OCI-LY1 (cell line): ENCODE results near the gene THUMPD2.

Source experiments
- H2AFZ ChIP-seq: fragments of 200-600 bp; sonication (generic), shearing (Covaris generic); 2 replicates; pipeline ENCODE4 v1.6.0; 2014; ENCODE audit warnings: antibody characterized with exemption, mild to moderate bottlenecking, low read length
- H3F3A ChIP-seq: fragments of 200-600 bp; sonication (generic), shearing (Covaris generic); 2 replicates; pipeline ENCODE4 v1.6.0; 2014; ENCODE audit warnings: mild to moderate bottlenecking, antibody characterized with exemption, low read length, moderate library complexity; ENCODE audit not compliant: insufficient read depth
- H3K27ac ChIP-seq: fragments of 200-600 bp; sonication (generic); 2 replicates; pipeline ENCODE4 v1.5.1; 2014; ENCODE audit warnings: low read length, mixed run types, mild to moderate bottlenecking, low read depth; ENCODE audit not compliant: poor library complexity, severe bottlenecking
- H3K27me3 ChIP-seq: fragments of 200-600 bp; sonication (generic); 2 replicates; pipeline ENCODE4 v1.6.0; 2014; ENCODE audit warnings: antibody characterized with exemption, mild to moderate bottlenecking, low read length, moderate library complexity; ENCODE audit not compliant: insufficient read depth
- H3K36me3 ChIP-seq: fragments of 200-600 bp; sonication (generic); 2 replicates; pipeline ENCODE4 v1.6.1; 2014; ENCODE audit warnings: mild to moderate bottlenecking, antibody characterized with exemption, low read length, moderate library complexity, mixed read lengths; ENCODE audit not compliant: insufficient read depth
- H3K4me1 ChIP-seq: fragments of 200-600 bp; sonication (generic); 2 replicates; pipeline ENCODE4 v1.5.1; 2014; ENCODE audit warnings: mild to moderate bottlenecking, low read length, moderate library complexity; ENCODE audit not compliant: insufficient read depth, severe bottlenecking
- H3K4me2 ChIP-seq: fragments of 200-600 bp; sonication (generic), shearing (Covaris generic); 2 replicates; pipeline ENCODE4 v1.6.1; 2014; ENCODE audit warnings: low read length
- H3K4me3 ChIP-seq: fragments of 200-600 bp; sonication (generic); 2 replicates; pipeline ENCODE4 v1.5.1; 2014; ENCODE audit warnings: low read length, low read depth, mild to moderate bottlenecking, mixed read lengths; ENCODE audit not compliant: poor library complexity, severe bottlenecking
- H3K79me2 ChIP-seq: fragments of 200-600 bp; shearing (Covaris generic); 2 replicates; pipeline ENCODE4 v1.6.1; 2016; ENCODE audit warnings: mixed run types, low read length, mixed read lengths; ENCODE audit not compliant: insufficient read depth
- H3K9ac ChIP-seq: fragments of 200-600 bp; sonication (generic), shearing (Covaris generic); 2 replicates; pipeline ENCODE4 v1.6.1; 2014; ENCODE audit warnings: mild to moderate bottlenecking, low read length, mixed read lengths
- H3K9me2 ChIP-seq: fragments of 200-600 bp; sonication (generic), shearing (Covaris generic); 2 replicates; pipeline ENCODE4 v1.6.1; 2014; ENCODE audit warnings: low read depth, mild to moderate bottlenecking, low read length, mixed read lengths
- H3K9me3 ChIP-seq: fragments of 200-600 bp; shearing (Covaris generic); 2 replicates; pipeline ENCODE4 v1.6.1; 2014; ENCODE audit warnings: low read length, mixed read lengths
- H4K20me1 ChIP-seq: fragments of 200-600 bp; sonication (generic), shearing (Covaris generic); 2 replicates; pipeline ENCODE4 v1.6.0; 2016; ENCODE audit warnings: mild to moderate bottlenecking, low read length; ENCODE audit not compliant: insufficient read depth
- EZH2 ChIP-seq: fragments of 200-600 bp; sonication (generic), shearing (Covaris generic); IDR thresholded peaks from 2 replicates; pipeline ENCODE4 v1.8.0; 2017; ENCODE audit warnings: borderline replicate concordance, mixed run types, mild to moderate bottlenecking, antibody characterized with exemption, low read length, moderate library complexity, mixed read lengths
- TF ChIP-seq, protein P1 (sequence below): fragments of 200-600 bp; sonication (generic), shearing (Covaris generic); IDR thresholded peaks from 2 replicates; pipeline ENCODE4 v1.5.1; 2017; ENCODE audit warnings: mild to moderate bottlenecking, antibody characterized with exemption, low read length, moderate library complexity, mixed read lengths

THUMPD2 gene

DNA sequence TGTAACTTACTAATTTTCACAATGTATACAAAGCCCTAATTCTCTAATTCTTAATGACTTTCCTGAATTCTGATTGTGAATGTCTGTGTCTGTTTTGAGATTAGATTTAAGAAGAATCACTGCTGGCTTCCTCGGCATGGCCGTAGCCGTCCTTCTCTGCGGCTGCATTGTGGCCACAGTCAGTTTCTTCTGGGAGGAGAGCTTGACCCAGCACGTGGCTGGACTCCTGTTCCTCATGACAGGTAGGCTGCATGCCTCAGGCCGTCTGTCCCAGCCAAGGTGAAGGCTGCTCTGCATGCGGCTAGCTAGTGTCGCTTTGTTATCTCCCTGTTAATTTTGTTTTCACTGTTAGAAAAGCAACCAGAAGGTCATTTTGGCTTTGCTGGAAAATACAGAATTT lies 72.1 kb downstream of the THUMPD2 start:
- Histone ChIP-seq H3K27ac (no peak overlapping the region), H3K36me3 (no peaks in the 10 kb centered on the region), H3K9ac (no peak overlapping the region), H3K27me3 (no peaks in the 10 kb centered on the region), H3K9me3 (peaks cover 10% of the 10 kb centered on the region), H3K4me2 (no peak overlapping the region), H4K20me1 (no peaks in the 10 kb centered on the region), H3K4me3 (no peak overlapping the region), H3K4me1 (no peaks in the 10 kb centered on the region), H3F3A (no peaks in the 10 kb centered on the region), H3K79me2 (no peaks in the 10 kb centered on the region), H2AFZ (no peak overlapping the region), H3K9me2 (no peaks in the 10 kb centered on the region)
- no peak for TF ChIP-seq EZH2
- TF ChIP-seq, protein P1, sequence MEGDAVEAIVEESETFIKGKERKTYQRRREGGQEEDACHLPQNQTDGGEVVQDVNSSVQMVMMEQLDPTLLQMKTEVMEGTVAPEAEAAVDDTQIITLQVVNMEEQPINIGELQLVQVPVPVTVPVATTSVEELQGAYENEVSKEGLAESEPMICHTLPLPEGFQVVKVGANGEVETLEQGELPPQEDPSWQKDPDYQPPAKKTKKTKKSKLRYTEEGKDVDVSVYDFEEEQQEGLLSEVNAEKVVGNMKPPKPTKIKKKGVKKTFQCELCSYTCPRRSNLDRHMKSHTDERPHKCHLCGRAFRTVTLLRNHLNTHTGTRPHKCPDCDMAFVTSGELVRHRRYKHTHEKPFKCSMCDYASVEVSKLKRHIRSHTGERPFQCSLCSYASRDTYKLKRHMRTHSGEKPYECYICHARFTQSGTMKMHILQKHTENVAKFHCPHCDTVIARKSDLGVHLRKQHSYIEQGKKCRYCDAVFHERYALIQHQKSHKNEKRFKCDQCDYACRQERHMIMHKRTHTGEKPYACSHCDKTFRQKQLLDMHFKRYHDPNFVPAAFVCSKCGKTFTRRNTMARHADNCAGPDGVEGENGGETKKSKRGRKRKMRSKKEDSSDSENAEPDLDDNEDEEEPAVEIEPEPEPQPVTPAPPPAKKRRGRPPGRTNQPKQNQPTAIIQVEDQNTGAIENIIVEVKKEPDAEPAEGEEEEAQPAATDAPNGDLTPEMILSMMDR: no peak

DNA sequence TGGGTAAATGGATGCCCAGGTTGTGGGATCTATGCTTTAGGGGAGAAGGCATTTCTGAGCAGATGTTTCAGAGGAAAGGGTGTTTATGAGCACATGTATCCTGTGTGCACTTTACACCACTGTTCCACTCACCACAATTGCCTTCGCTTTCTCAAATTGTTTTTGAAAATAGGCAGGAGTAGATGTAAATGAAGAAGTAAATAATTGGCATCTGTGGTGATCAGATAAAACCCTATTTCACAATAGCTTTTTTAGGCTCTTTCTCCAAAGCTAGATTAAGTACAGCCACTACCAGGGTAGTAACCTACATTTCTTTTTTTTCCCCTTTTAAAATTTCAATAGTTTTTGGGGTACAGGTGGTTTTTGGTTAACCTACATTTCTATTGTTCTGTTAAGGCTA lies 72.7 kb downstream of the THUMPD2 start:
- TF ChIP-seq EZH2: no peak
- TF ChIP-seq, protein P1: no peak
- no peaks in the 10 kb centered on the region for H3K79me2 ChIP-seq

DNA sequence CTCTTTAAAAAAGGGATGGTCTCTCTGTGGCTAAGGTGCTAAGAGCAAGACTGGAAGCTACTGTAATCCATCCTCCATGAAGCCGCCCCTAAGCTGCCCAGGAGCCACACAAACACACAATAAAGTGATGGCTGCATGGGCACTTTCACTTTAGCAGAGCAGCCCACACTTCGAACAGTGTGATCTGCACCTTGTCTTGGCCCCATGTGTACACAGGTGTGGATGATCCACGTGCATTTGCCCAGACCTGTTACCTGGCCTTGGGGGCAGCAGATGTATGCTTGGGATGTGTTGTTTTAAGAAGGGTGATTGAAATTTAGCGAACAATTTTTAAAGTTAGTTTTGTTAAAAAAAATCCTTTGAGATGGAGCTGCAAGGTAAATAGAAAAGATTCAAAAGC lies 73.4 kb downstream of the THUMPD2 start:
- Histone ChIP-seq H3F3A (no peaks in the 10 kb centered on the region), H4K20me1 (no peaks in the 10 kb centered on the region), H3K9me2 (no peaks in the 10 kb centered on the region), H3K9me3 (peaks cover 22% of the 10 kb centered on the region), H3K27me3 (no peaks in the 10 kb centered on the region), H2AFZ (no peak overlapping the region), H3K4me3 (no peak overlapping the region), H3K36me3 (no peaks in the 10 kb centered on the region), H3K4me2 (no peak overlapping the region), H3K79me2 (no peaks in the 10 kb centered on the region), H3K9ac (no peak overlapping the region), H3K27ac (no peak overlapping the region), H3K4me1 (no peaks in the 10 kb centered on the region)
- TF ChIP-seq EZH2: no peak
- TF ChIP-seq, protein P1: no peak

More for the DNA sequence above, 72.7 kb downstream of the THUMPD2 start:
- no peak overlapping the region for H3K4me3 ChIP-seq
- H3K27ac ChIP-seq: no peak overlapping the region
- H3K27me3 ChIP-seq: no peaks in the 10 kb centered on the region
- no peak overlapping the region for H2AFZ ChIP-seq
- H3K9me2 ChIP-seq: no peaks in the 10 kb centered on the region
- H3K4me1 ChIP-seq: no peaks in the 10 kb centered on the region
- no peaks in the 10 kb centered on the region for H4K20me1 ChIP-seq
- H3K36me3 ChIP-seq: no peaks in the 10 kb centered on the region
- H3K9ac ChIP-seq: no peak overlapping the region
- peaks cover 17% of the 10 kb centered on the region for H3K9me3 ChIP-seq
- H3F3A ChIP-seq: no peaks in the 10 kb centered on the region
- no peak overlapping the region for H3K4me2 ChIP-seq
